GM19438 (cell line): Measurements from ENCODE around the gene STK35.

ENCODE experiments used
- ATAC-seq: cut with Tn5 transposase; IDR thresholded peaks from one replicate; pipeline ENCODE4 v1.9.1; 2021; ENCODE audit warnings: low read depth; ENCODE audit not compliant: unreplicated experiment

STK35 gene

DNA sequence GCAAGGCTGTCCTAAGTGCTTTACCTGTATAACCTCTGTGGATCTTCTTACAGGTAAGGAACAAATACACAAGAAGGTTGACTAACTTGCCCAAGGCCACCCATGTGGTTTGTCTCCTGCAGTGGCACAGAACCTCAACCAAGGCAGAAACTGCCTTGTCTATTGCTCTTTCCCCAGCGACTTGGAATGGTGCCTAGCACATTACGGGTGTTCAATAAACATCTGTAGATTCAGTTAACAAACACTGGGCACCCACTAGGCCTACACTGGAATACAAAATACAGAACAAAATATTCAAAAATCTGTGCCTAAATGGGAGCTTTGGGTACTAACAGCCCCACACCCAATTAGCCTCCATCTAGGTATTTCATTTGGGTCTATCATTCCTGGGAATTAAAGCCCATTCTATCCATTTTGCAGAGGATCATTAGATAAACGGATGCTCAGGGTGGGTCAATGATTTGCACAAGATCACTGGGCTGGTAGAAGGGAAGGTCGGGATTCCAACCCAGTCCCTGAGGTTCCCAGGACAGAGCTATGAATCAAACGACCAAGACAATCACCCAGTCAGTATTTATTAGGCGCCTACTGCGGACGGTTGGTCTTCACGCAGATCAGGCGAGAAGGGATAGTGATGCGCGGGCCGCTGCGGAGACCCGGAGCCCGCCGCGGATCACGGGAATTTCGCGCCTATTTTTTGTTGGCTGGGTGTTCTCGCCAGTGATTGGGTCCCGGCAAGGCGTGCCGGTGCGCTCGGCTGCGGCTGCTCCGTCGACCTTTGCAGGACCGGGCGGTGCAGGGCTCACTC, at the start of gene STK35:
Gene STK35 (plus strand): TSS at position 771 of the 808 bp plus-strand sequence. CDS start 55 bp downstream, outside the sequence.
- ATAC-seq = peak; percentile 32

- no peak for ATAC-seq
These were observed 49.7 kb upstream of the STK35 start for GRCh38 chr20:2051946-2052345.

DNA sequence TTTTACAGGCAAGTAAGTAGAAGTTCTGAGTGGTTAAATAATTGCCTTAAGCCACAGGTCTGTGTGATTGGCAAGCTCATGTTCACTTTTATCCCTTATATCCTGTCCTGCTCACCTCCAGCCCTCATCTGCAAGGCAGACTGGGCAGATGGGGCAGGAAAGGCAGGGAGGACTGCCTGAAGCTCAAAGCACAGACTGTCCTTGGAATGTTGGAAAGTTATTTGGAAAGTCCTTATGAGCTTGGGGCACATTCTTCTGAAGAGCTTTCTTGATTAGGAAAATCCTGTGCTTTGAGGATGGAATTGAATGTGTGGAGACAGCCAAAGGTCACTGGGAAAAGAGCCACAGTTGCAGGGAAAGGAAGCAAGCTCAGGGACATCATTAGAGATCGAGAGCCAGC, 48.9 kb upstream of the STK35 start:
- no peak for ATAC-seq

DNA sequence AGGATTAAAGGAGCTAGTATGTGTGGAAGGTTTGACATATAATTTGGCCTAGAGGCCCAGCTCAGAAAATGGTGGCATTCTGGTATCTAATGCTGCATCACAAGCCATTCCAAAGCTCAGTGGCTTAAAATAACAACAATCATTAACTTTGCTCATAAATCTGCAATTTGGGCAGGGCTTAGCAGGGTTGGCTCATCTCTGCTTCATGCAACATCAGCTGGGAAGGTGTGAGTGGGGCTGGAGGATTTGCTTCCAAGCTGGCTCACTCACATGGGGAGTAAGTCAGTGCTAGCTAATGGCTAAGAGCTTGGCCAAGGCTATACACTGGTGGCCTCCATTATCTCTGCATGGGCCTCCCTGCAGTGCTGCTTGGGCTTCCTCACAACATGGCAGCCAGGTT, 48.0 kb upstream of the STK35 start:
- ATAC-seq = no peak

- ATAC-seq = no peak
These were observed 46.7 kb upstream of the STK35 start for GRCh38 chr20:2054911-2055310.

- ATAC-seq = no peak
These were observed 42.2 kb upstream of the STK35 start for GRCh38 chr20:2059411-2059810.

- no peak for ATAC-seq
These were observed 36.5 kb upstream of the STK35 start for GRCh38 chr20:2065099-2065498.

DNA sequence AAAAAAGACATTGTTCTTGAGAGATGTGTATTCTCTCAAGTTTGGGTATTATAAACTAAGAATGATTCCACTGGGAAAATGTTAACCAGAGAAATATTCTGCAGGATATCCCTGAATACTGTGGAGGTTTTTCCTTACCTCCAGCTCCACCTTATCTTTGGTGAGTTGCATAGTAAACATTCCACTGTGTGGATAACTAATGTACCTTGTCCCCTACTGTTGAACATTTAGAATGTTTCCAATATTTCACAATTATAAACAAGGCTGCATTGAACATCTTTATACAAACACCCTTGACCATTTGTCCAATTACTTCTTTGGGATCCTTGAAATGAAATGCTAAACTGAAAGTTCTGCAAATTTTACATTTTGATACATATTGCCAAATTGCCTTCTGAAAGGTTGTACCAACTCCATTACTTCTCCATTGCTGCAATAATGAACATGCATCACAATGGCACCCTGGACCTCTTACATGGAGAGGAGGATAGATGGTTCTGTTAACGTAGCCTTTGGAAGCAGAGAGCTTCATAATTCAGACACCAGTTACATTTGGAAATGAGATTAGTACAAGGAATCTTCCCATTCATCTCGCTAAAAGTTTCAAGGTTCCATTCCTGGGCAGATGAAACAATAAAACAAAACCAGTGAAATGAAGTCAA, 35.0 kb upstream of the STK35 start:
- ATAC-seq = no peak

- no peak for ATAC-seq
These were observed 20.9 kb upstream of the STK35 start for GRCh38 chr20:2080532-2081224.

GRCh38 chr20:2084703-2085102, 16.9 kb upstream of the STK35 start:
- no peak for ATAC-seq

GRCh38 chr20:2086177-2086979, 15.2 kb upstream of the STK35 start:
- ATAC-seq = no peak

GRCh38 chr20:2086980-2087377, 14.6 kb upstream of the STK35 start:
- no peak for ATAC-seq

DNA sequence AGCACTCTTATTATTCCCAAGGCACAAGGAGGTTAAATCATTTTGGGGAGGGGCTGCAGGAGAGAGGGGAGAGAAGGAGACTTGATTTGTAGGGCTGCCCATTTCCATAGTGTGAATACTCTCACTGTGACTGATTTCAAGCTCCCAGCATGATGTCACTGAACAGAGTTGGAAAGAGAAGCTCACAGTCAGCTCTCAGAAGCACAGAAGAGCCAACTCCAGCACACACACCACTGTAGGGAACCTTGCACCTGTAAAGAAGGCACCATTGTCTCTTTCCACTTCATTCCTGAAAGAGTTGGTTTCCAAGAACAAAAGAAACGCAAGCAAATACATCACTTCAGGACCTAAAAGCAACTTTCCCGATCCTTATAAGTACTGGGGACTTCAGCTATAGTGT, 12.7 kb upstream of the STK35 start:
- no peak for ATAC-seq

DNA sequence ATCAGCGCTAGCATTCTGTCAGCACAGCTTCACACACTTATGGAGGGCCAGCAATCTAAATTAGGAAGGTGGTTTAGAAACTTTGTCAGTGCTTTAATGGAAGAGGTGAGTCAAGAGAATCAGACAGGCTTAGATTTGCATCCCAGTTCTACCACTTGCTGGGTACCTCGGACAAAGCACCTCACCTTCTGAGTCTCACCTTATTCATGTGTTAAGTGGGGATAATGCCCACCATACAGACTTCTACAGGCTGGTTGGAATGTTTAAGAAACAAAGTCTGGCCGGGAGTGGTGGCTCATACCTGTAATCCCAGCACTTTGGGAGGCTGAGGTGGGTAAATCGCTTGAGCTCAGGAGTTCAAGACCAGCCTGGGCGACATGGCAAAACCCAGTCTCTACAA, 12.2 kb upstream of the STK35 start:
- ATAC-seq = no peak

- no peak for ATAC-seq
These were observed 8.4 kb upstream of the STK35 start for GRCh38 chr20:2093159-2093781.

DNA sequence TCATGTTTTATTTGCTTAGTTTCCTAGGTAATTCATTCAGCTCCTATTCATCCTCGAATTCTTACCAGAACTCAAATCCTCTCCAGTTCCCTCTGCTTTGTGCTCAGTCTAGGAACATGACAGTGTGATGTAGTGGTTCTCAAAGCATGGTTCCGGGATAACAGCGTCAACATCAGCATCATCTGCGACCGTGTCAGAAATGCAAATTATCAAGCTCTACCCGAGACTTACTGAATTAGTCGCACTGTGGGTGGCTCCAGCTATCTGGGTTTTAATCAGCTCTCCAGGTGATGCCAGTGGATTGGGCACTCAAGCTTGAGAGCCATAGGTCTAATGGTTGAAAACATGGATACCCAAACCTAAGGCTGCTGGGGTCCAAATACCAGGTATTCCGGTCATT, 7.7 kb upstream of the STK35 start:
- no peak for ATAC-seq

GRCh38 chr20:2101865-2102584, 398 bp downstream of the STK35 start:
- ATAC-seq = peak; percentile 78

- ATAC-seq = peak; percentile 66
These were observed 1.2 kb downstream of the STK35 start for GRCh38 chr20:2102585-2103460.
